CD1c-positive myeloid dendritic cell (primary cell): ENCODE measurements around the gene PGGT1B.

ENCODE experiments used
- DNase-seq: peaks from one replicate; pipeline ENCODE4 v3.0.0-alpha.2; 2016; ENCODE audit errors: extremely low spot score

The PGGT1B gene

DNA sequence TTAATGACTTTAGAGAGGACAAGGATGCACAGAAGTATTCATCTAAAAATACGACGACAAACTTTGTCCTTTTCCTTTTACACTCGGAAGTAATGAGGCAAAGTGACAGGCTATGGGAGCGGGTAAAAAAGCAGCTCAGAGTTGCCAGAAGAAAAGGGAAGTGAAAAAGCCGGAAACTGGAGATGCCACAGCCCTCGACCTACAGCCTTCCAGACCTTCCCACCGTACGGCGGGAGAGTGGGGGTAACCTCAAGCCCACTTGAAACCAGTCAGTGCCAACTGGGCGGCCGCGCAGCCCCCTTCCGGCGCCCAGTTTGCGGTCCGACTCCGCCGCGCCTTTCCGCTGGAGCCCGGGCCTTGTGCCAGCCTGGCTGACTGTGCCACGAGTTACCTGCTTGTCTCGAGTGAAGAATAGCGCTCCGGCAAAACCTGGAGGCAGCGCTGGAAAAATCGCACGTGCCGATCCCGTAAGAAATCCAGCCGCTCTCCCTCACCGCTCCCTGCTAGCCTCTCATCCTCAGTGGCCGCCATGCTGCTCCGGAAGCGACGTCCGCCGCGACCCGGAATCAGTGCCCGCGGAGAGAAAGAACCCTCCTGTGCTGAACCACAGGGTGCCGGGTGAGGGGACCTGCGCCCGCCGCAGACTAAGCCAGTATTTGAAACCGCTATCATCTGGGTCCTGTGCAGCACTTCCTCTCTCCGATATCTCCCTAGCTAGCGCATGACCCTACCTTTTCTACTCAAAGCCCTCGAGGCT is at the start of gene PGGT1B:
PGGT1B (minus strand) TSS at position 557 of the 757 bp plus-strand sequence; CDS start at position 531, 26 bp downstream.
- DNase-seq, result peak; percentile 82

- DNase-seq, result peak; percentile 73
Observed at GRCh38 chr5:115309751-115310370, 47.2 kb upstream of the PGGT1B start.

DNA sequence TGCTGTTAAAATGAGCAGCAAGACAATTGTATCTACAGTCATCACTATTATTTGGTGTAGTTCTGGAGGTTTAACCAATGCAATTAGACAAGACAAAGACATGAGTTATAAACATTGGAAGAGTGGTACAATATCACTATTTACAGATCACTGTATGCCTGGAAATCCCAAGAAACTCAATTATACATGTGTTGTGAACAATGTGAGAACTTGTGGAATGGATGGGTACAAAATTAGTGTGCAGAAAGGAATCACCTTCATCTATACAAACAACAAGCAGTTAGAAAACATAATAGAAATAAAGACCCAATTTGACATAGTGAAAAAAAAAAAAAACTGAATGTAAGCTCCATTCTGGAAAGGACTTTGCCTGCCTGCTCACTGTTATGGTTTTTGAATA is 46.1 kb upstream of the PGGT1B start:
- no peak for DNase-seq

- no peak for DNase-seq
Observed at GRCh38 chr5:115306011-115306536, 43.4 kb upstream of the PGGT1B start.

DNA sequence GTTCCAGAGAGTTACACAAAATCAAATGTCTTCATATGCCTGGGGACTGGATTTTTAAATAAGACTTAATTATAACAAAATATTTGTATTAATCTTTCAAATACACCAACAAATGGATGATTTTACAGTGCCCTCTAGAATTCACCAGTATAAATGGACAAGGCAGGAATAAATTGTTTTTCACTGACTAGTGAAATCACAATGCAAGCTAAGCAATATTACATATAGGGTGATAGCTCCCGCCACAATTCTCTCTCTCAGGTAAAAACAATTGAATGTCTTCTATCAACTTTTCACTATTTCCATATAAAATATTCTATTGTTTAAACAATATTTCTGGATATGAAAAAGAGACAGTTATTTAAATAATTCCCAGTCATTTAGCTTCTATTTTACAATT is 41.8 kb upstream of the PGGT1B start:
- DNase-seq, result no peak

DNA sequence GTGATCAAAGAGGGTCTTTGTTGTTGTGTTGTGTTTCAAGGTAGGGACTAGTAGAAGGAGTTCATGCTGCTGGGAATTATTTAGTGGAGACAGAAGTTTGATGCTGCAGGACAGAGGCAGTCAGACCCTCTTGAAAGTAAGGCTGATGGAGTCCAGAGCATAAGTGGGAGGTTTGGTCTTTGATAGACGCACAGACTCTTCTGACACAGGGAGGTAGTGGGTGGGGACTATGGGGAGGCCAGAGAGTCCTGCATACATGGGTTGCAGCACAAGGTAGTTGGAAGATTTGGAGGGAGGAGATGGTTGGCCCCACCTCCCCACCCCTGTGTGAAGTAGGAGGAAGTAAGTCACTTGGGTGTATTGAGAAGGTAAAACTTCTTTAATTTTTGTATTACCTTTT is 36.1 kb upstream of the PGGT1B start:
- DNase-seq, result no peak

- no peak for DNase-seq
Observed at GRCh38 chr5:115297031-115297430, 34.4 kb upstream of the PGGT1B start.

DNA sequence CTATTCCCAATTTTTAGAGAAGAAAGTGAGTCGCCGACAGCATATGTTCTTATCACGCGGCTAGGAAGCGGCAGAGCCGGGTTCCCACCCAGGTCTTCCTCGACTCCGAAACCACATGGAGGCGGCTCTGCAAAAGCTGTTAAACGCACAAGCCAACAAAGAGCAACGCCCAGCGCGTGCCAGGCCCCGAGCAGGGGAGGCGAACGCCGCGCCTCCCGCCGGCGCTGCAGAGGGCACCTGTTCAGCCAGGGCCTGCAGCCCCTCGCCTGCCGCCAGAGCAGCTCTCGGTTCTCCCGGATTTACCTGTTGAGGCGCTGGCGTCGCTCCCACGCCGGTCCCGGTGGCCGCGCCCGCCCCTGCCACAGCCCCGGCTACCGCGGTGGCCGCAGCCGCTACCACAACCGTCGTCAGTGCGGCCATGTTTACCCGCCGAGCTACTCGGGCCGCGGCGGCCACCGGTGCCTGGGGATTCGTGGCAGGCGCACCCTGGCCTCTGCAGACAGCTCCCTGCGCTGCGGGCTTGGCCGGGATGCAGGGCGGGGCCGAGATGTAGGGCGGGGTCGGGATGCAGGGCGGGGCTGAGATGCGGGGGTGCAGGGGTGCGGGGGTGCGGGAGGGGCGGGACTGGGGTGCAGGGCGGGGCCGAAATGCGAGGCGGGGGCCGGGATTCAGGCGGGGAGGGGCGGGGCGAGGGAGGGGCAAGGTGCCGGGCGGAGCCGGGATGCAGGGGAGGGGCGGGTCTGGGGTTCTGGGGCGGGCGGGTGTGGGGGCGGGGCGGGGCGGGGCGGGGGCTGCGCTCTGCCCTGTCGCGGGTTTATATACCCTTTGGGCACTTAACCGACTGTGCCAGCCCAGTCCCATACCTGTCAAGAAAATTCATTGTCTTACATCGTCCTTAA is 33.7 kb upstream of the PGGT1B start, which contains the start of gene CCDC112:
CCDC112 (minus strand) TSS at position 531 of the 899 bp plus-strand sequence; CDS start at position 420, 111 bp downstream.
- peak; percentile 82 for DNase-seq

GRCh38 chr5:115295777-115296123 is 33.1 kb upstream of the PGGT1B start:
- no peak for DNase-seq

DNA sequence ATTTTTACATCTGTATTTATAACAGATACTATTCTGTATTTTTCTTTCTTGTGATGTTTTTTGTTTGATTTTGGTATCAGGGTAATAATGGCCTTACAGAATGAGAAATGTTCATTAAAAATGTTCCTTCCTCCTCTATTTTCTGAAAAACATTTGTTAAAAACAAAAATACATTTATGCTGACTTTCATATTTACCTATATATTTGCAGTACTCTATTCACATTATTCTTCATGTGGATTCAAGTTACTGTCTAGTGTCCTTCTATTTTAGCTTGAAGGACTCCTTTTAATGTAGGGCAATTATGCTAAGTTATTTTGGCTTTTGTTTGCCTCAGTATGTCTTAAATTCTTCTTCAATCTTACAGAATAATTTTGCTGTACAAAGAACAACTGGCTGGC is 28.7 kb upstream of the PGGT1B start:
- DNase-seq, result no peak

DNA sequence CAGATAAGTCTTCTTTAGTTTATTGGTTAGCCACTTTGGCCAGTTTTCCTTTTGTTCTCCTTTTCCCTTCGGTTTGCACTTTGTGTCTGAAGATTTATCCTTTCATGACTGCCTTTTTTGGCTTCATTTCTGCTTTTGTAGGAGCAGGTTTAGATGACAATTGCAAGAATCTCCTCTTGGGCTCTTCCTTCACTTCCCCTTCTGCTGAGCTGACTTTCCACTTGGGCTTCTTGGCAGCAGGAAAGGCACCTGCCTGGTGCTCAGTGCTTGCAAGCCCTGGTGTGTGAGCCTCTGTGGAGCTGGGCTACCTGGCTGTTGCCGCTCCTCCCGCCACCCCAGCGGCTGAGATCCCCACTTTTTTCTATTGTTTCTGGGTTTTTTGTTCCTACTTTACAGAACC is 26.4 kb upstream of the PGGT1B start:
- peak; percentile 49 for DNase-seq

DNA sequence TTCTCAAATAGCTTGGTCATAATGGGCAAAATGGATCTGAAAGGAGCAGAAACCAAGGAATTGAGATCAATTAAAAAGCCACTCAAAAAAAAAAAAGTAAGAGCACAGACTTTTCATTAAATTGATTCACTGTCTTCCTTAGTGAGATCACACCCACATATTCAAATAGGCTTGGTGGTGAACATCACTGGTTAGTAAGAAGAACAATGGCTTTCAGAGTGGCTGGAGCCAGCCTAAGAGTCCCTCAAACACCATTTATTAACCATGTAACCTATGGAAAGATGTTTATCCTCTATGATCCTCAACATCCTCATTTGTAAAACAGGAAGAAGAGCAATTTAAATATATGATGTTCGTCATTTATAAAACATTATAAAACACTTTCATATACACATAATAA is 21.3 kb upstream of the PGGT1B start:
- no peak for DNase-seq

DNA sequence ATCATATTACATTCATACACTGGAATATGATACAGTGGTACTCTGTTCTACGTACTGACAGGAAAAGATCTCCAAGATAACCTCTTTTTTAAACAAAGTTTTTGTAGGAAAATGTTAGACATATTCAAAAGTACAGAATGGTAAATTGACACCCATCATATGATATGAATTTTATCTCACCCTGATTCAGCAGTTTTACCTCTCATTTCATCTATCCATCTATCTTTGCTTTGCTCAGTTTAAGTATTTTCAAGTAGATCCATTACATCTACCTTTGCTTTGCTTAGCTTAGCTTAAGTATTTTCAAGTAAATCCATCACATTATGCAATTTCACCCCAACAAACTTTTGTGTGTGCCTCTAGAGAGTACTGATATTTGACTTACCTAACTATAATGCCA is 19.5 kb upstream of the PGGT1B start:
- DNase-seq, result no peak

- peak; percentile 62 for DNase-seq
Observed at GRCh38 chr5:115274584-115274983, 11.9 kb upstream of the PGGT1B start.

- no peak for DNase-seq
Observed at GRCh38 chr5:115272297-115272958, 9.8 kb upstream of the PGGT1B start.

GRCh38 chr5:115271295-115272050 is 8.8 kb upstream of the PGGT1B start:
- DNase-seq, result peak; percentile 70

DNA sequence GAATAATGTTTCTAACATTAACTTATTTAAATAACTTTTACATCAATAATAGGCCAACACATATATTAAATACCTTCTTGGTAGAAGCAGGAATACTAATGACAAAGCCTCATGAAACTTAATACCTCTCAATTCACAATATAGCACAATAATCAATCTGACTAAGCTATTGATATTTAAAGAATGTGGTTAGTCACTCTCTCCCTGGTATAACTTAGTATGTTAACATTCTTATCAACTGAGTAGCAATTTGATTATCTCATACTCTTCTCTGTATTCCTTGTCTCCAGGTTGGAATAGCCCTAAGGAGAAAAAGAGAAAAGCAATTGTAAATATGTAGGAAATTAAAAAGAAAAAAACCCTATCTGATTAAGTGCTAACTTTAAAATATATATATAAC is 4.9 kb upstream of the PGGT1B start:
- DNase-seq, result no peak

DNA sequence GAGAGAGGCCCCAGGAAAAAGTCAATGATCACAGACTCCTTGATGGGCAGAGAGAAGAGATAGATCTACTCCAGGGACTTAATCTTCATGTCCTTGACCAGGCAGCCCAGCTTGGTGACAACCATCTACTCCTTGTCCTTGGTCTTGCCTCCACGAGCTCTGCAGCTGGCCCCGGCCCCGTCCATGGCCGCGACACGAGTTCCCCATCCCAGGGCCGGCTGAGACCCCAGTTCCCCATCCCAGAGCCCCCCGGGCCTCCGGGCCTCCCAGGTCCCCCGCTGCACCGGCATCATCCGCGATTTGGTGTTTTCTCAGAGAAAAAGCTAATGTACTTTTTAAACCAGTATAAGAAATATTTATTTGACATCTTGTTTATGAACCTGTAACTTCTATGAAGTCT is 2.5 kb upstream of the PGGT1B start:
- DNase-seq, result no peak

- no peak for DNase-seq
Observed at GRCh38 chr5:115264786-115265185, 2.1 kb upstream of the PGGT1B start.

- DNase-seq, result no peak
Observed at GRCh38 chr5:115263078-115263380, 352 bp upstream of the PGGT1B start.

DNA sequence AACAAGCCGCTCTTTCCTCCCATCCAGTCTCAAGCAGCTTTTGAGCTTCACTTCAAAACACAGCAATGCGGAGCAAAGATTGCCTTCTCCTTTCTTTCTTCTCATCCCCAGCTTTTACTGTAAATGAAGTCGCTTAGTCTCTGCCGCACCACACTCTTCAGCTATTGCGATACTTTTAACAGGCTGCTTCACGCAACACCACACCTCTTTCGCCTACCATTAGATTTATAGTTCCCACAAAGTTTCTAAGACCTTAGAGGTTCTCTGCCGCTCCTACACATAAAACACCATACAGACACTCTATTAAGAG is 711 bp downstream of the PGGT1B start:
- no peak for DNase-seq
